H9 (cell line): ENCODE data around the gene HSFX4. TPM values are rescaled to one million over a fixed set of nuclear protein-coding genes. Genes with fewer than 3 reads are reported as not detected.

Experiments used
- DNase-seq: peaks from one replicate; pipeline ENCODE4 v3.0.0-alpha.2; 2017
- H2AFZ ChIP-seq: one replicate; pipeline ENCODE4 v1.6.1; 2013; ENCODE audit warnings: mild to moderate bottlenecking, low read length, control low read depth, moderate library complexity
- H2AK5ac ChIP-seq: 2 replicates; pipeline ENCODE4 v1.6.1; 2013; ENCODE audit warnings: low read length, control low read depth, mixed read lengths; ENCODE audit not compliant: insufficient read length
- H2BK120ac ChIP-seq: one replicate; pipeline ENCODE4 v1.6.1; 2013; ENCODE audit warnings: low read depth, mild to moderate bottlenecking, low read length, control low read depth, inconsistent platforms; ENCODE audit not compliant: poor library complexity, severe bottlenecking
- H2BK12ac ChIP-seq: 2 replicates; pipeline ENCODE4 v1.6.1; 2013; ENCODE audit warnings: low read length, control low read depth, mixed read lengths, low read depth; ENCODE audit not compliant: insufficient read length
- H2BK15ac ChIP-seq: 2 replicates; pipeline ENCODE4 v1.6.1; 2013; ENCODE audit warnings: low read depth, low read length, control low read depth
- H2BK20ac ChIP-seq: one replicate; pipeline ENCODE4 v1.6.1; 2013; ENCODE audit warnings: low read depth, mild to moderate bottlenecking, low read length, control low read depth, inconsistent platforms; ENCODE audit not compliant: poor library complexity, severe bottlenecking
- H2BK5ac ChIP-seq: 2 replicates; pipeline ENCODE4 v1.6.1; 2013; ENCODE audit warnings: low read length, control low read depth, mixed read lengths; ENCODE audit not compliant: insufficient read length
- H3K14ac ChIP-seq: 2 replicates; pipeline ENCODE4 v1.6.1; 2013; ENCODE audit warnings: low read length, control low read depth; ENCODE audit not compliant: insufficient read depth
- H3K18ac ChIP-seq: 2 replicates; pipeline ENCODE4 v1.6.1; 2013; ENCODE audit warnings: low read depth, mild to moderate bottlenecking, mixed read lengths, low read length, control low read depth; ENCODE audit not compliant: insufficient read length
- H3K23ac ChIP-seq: 2 replicates; pipeline ENCODE4 v1.6.1; 2013; ENCODE audit warnings: low read length, control low read depth, mixed read lengths, low read depth; ENCODE audit not compliant: insufficient read length
- H3K23me2 ChIP-seq: 2 replicates; pipeline ENCODE4 v1.6.1; 2013; ENCODE audit warnings: low read depth, mild to moderate bottlenecking, mixed read lengths, low read length, control low read depth; ENCODE audit not compliant: insufficient read length, poor library complexity, severe bottlenecking
- H3K27ac ChIP-seq: 2 replicates; pipeline ENCODE4 v1.5.1; 2013; ENCODE audit warnings: low read length, control low read depth, mixed read lengths, low read depth; ENCODE audit not compliant: insufficient read length
- H3K27me3 ChIP-seq: 2 replicates; pipeline ENCODE4 v1.6.1; 2013; ENCODE audit warnings: low read length, control low read depth, inconsistent platforms; ENCODE audit not compliant: insufficient read depth
- H3K4ac ChIP-seq: 2 replicates; pipeline ENCODE4 v1.6.1; 2013; ENCODE audit warnings: low read depth, mild to moderate bottlenecking, control low read depth, inconsistent platforms, low read length, moderate library complexity
- H3K4me1 ChIP-seq: 2 replicates; pipeline ENCODE4 v1.6.1; 2013; ENCODE audit warnings: low read length, control low read depth, inconsistent platforms; ENCODE audit not compliant: insufficient read depth
- H3K4me2 ChIP-seq: 2 replicates; pipeline ENCODE4 v1.6.1; 2013; ENCODE audit warnings: low read length, control low read depth, mixed read lengths; ENCODE audit not compliant: insufficient read length, insufficient read depth
- H3K56ac ChIP-seq: 2 replicates; pipeline ENCODE4 v1.6.1; 2013; ENCODE audit warnings: low read depth, mild to moderate bottlenecking, mixed read lengths, low read length, control low read depth; ENCODE audit not compliant: insufficient read length
- H3K79me1 ChIP-seq: 2 replicates; pipeline ENCODE4 v1.6.1; 2013; ENCODE audit warnings: low read depth, mild to moderate bottlenecking, moderate library complexity, low read length, control low read depth, inconsistent platforms; ENCODE audit not compliant: insufficient read depth, poor library complexity, severe bottlenecking
- H3K79me2 ChIP-seq: 2 replicates; pipeline ENCODE4 v1.6.1; 2013; ENCODE audit warnings: low read length, control low read depth, inconsistent platforms; ENCODE audit not compliant: insufficient read depth
- H3K9ac ChIP-seq: 2 replicates; pipeline ENCODE4 v1.6.1; 2013; ENCODE audit warnings: low read length, control low read depth, mixed read lengths; ENCODE audit not compliant: insufficient read length; ENCODE audit errors: extremely low read depth
- H3K9me3 ChIP-seq: one replicate; pipeline ENCODE4 v1.6.1; 2013; ENCODE audit warnings: low read depth, low read length, inconsistent platforms; ENCODE audit not compliant: control insufficient read depth
- H3T11ph ChIP-seq: one replicate; pipeline ENCODE4 v1.6.1; 2013; ENCODE audit warnings: mild to moderate bottlenecking, low read length, control low read depth, inconsistent platforms
- H4K20me1 ChIP-seq: one replicate; pipeline ENCODE4 v1.6.1; 2013; ENCODE audit not compliant: control insufficient read depth, insufficient read length, insufficient read depth
- H4K5ac ChIP-seq: 2 replicates; pipeline ENCODE4 v1.6.1; 2013; ENCODE audit warnings: low read depth, mild to moderate bottlenecking, mixed read lengths, low read length, control low read depth; ENCODE audit not compliant: insufficient read length
- H4K8ac ChIP-seq: replicated peaks from 2 replicates; pipeline ENCODE4 v1.6.1; 2013; ENCODE audit warnings: low read length, control low read depth, mixed read lengths, low read depth; ENCODE audit not compliant: insufficient read length
- H4K91ac ChIP-seq: 2 replicates; pipeline ENCODE4 v1.6.1; 2013; ENCODE audit warnings: low read depth, mild to moderate bottlenecking, moderate library complexity, mixed read lengths, low read length, control low read depth; ENCODE audit not compliant: insufficient read length
- H3K27ac Mint-ChIP-seq, 3 experiments: 2 replicates in 2 of 3; 3 replicates in 1 of 3; pipeline ENCODE4 v1.8.0; 2020 to 2021; ENCODE audit warnings: mixed read lengths in 3 of 3, mild to moderate bottlenecking in 1 of 3, moderate library complexity in 1 of 3
- H3K27me3 Mint-ChIP-seq: 2 replicates; pipeline ENCODE4 v1.8.0; 2021; ENCODE audit warnings: low read depth, mild to moderate bottlenecking, moderate library complexity, mixed read lengths
- H3K36me3 Mint-ChIP-seq, 3 experiments: 2 replicates in 2 of 3; 3 replicates in 1 of 3; pipeline ENCODE4 v1.8.0; 2020 to 2021; ENCODE audit warnings: low read depth in 3 of 3, mixed read lengths in 3 of 3; ENCODE audit not compliant: insufficient read depth in 1 of 3
- H3K4me1 Mint-ChIP-seq, 2 experiments: 2 replicates each; pipeline ENCODE4 v1.8.0; 2020; ENCODE audit warnings: mixed read lengths in 2 of 2
- H3K4me3 Mint-ChIP-seq, 2 experiments: 2 replicates in 1 of 2; 3 replicates in 1 of 2; pipeline ENCODE4 v1.8.0; 2020 to 2021; ENCODE audit warnings: mild to moderate bottlenecking in 2 of 2, mixed read lengths in 2 of 2, moderate library complexity in 1 of 2
- H3K9me3 Mint-ChIP-seq, 2 experiments: 2 replicates in 1 of 2; 3 replicates in 1 of 2; pipeline ENCODE4 v1.8.0; 2020; ENCODE audit warnings: mild to moderate bottlenecking in 2 of 2, mixed read lengths in 2 of 2, moderate library complexity in 1 of 2
- CTCF ChIP-seq: fragments of 200-600 bp; sonication (generic); conservative IDR thresholded peaks from 3 replicates; pipeline ENCODE4 v1.8.0; 2021; ENCODE audit warnings: antibody characterized with exemption, mild to moderate bottlenecking
- WGBS: extraction: QIAGEN DNeasy Blood & Tissue Kit; methylation state at CpG from one replicate; pipeline ENCODE4 v1.1.7; 2013; ENCODE audit warnings: missing lambda C conversion rate, low lambda C conversion rate, mixed read lengths; ENCODE audit not compliant: insufficient read length; ENCODE audit errors: extremely low coverage; 5-methylcytosine and 5-hydroxymethylcytosine counted together
- total RNA-seq: library from RNA; stranded (reverse); gene quantifications from 2 replicates; pipeline ENCODE4 v1.2.1, GENCODE V29; 2021

HSFX4 gene
- total RNA-seq, 1 experiment from 2014 or later = not detected

DNA sequence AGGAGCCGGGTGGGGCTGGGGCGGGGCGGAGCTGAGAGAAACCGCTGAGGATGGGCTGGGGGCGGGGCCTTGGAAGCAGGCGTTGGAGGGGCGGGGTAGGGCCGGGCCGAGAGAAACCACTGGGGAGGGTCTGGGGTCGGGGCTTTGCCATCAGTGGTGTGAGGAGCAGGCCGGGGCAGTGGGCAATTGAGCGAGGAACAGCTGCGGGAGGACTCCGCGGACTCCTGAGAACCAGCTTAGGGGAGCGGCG is 10.2 kb downstream of the HSFX4 start:
- peak overlapping the region; percentile 95 to 98 (median 97); a peak in 6 of 7 replicates for H3K27ac Mint-ChIP-seq
- no peak for DNase-seq
- no peak overlapping the region for H4K8ac ChIP-seq
- H2BK120ac ChIP-seq = no peak overlapping the region
- peak overlapping the region; percentile 52 for H3K4me2 ChIP-seq
- peaks cover 7% of the 10 kb centered on the region for H3K23me2 ChIP-seq
- peaks cover 45 to 48% of the 10 kb centered on the region in 2 experiments for H3K9me3 Mint-ChIP-seq
- H3K4me3 Mint-ChIP-seq = peak overlapping the region; percentile 80 to 90
- H3K27ac ChIP-seq = no peak overlapping the region
- no peak for TF ChIP-seq CTCF
- H3K79me1 ChIP-seq = no peaks in the 10 kb centered on the region
- no peaks in the 10 kb centered on the region for H4K20me1 ChIP-seq
- H4K5ac ChIP-seq = no peak overlapping the region
- peaks cover 7% of the 10 kb centered on the region for H3K9me3 ChIP-seq
- no peak overlapping the region for H2AK5ac ChIP-seq
- H3K18ac ChIP-seq = no peak overlapping the region
- no peak overlapping the region for H4K91ac ChIP-seq
- peaks cover 14 to 19% (median 15%) of the 10 kb centered on the region in 3 experiments for H3K36me3 Mint-ChIP-seq
- H3K56ac ChIP-seq = no peak overlapping the region
- no CpG with 5 or more reads among the region's 17 CpGs for WGBS
- no peaks in the 10 kb centered on the region for H3K79me2 ChIP-seq
- peak overlapping the region; percentile 7 for H3K9ac ChIP-seq
- H2BK12ac ChIP-seq = no peak overlapping the region
- peaks cover 0 to 3% of the 10 kb centered on the region in 2 experiments; a peak in 1 of 4 replicates for H3K4me1 Mint-ChIP-seq
- no peak overlapping the region for H3K23ac ChIP-seq
- H3K27me3 ChIP-seq = no peaks in the 10 kb centered on the region
- no peak overlapping the region for H2BK15ac ChIP-seq
- peak overlapping the region; percentile 71; the same call in 1 of the 2 replicates for H3K14ac ChIP-seq
- H2BK5ac ChIP-seq = no peak overlapping the region
- no peak overlapping the region for H2BK20ac ChIP-seq
- no peak overlapping the region for H3T11ph ChIP-seq
- peaks cover 1% of the 10 kb centered on the region; the same call in 1 of the 2 replicates for H3K27me3 Mint-ChIP-seq
- H2AFZ ChIP-seq = no peak overlapping the region
- H3K4me1 ChIP-seq = no peaks in the 10 kb centered on the region
- H3K4ac ChIP-seq = no peak overlapping the region
